Ishikawa (cell line): ENCODE results near the gene MYO7B.

Experiments used
- CEBPB ChIP-seq: IDR thresholded peaks from 2 replicates; pipeline ENCODE4 v1.6.1; 2012
- CREB1 ChIP-seq: IDR thresholded peaks from 2 replicates; pipeline ENCODE4 v1.6.1; 2012; ENCODE audit warnings: low read depth
- EGR1 ChIP-seq: IDR thresholded peaks from 2 replicates; pipeline ENCODE4 v1.6.1; 2012
- EP300 ChIP-seq: IDR thresholded peaks from 2 replicates; pipeline ENCODE4 v1.6.1; 2012; ENCODE audit warnings: borderline replicate concordance
- FOXM1 ChIP-seq: IDR thresholded peaks from 2 replicates; pipeline ENCODE4 v1.6.1; 2012; ENCODE audit warnings: low read depth, borderline replicate concordance
- MAX ChIP-seq: IDR thresholded peaks from 2 replicates; pipeline ENCODE4 v1.6.1; 2012
- NFIC ChIP-seq: IDR thresholded peaks from 2 replicates; pipeline ENCODE4 v1.6.1; 2012
- RAD21 ChIP-seq: IDR thresholded peaks from 2 replicates; pipeline ENCODE4 v1.6.1; 2012; ENCODE audit warnings: low read depth
- REST ChIP-seq: IDR thresholded peaks from 2 replicates; pipeline ENCODE4 v1.6.1; 2012; ENCODE audit warnings: low read depth, mild to moderate bottlenecking
- TAF1 ChIP-seq: IDR thresholded peaks from 2 replicates; pipeline ENCODE4 v1.6.1; 2012; ENCODE audit warnings: low read depth, mild to moderate bottlenecking
- TCF12 ChIP-seq: IDR thresholded peaks from 2 replicates; pipeline ENCODE4 v1.6.1; 2012; ENCODE audit warnings: low read depth
- TEAD4 ChIP-seq: IDR thresholded peaks from 2 replicates; pipeline ENCODE4 v1.6.1; 2012
- USF1 ChIP-seq: IDR thresholded peaks from 2 replicates; pipeline ENCODE4 v1.6.1; 2012
- YY1 ChIP-seq: IDR thresholded peaks from 2 replicates; pipeline ENCODE4 v1.6.1; 2012; ENCODE audit warnings: low read depth
- ZBTB7A ChIP-seq: IDR thresholded peaks from 2 replicates; pipeline ENCODE4 v1.6.1; 2012; ENCODE audit warnings: low read depth

MYO7B gene

GRCh38 chr2:127622561-127623387 is 87.3 kb downstream of the MYO7B start:
- TF ChIP-seq NFIC (no peak), REST (no peak), TEAD4 (no peak), CEBPB (no peak), EGR1 (no peak), MAX (no peak), TCF12 (no peak), FOXM1 (no peak), ZBTB7A (no peak)

GRCh38 chr2:127623388-127624319 is 88.2 kb downstream of the MYO7B start:
- TF ChIP-seq CREB1 = no peak
- TF ChIP-seq USF1 = no peak
- no peak for TF ChIP-seq TEAD4
- no peak for TF ChIP-seq CEBPB
- no peak for TF ChIP-seq TAF1
- no peak for TF ChIP-seq TCF12
- no peak for TF ChIP-seq NFIC
- TF ChIP-seq FOXM1 = no peak
- TF ChIP-seq RAD21 = no peak
- TF ChIP-seq MAX = no peak
- TF ChIP-seq ZBTB7A = no peak
- TF ChIP-seq EP300 = no peak
- no peak for TF ChIP-seq REST
- TF ChIP-seq YY1 = no peak
- TF ChIP-seq EGR1 = no peak

- TF ChIP-seq FOXM1 (no peak), TAF1 (no peak), MAX (no peak), TEAD4 (no peak), YY1 (no peak), RAD21 (no peak), TCF12 (no peak), REST (no peak), NFIC (no peak), CREB1 (no peak), ZBTB7A (no peak), EGR1 (no peak), EP300 (no peak), CEBPB (no peak)
Observed at GRCh38 chr2:127624320-127624755, 88.9 kb downstream of the MYO7B start.
